Calu3 (cell line): ENCODE measurements around the gene GALNTL6. TPM values are rescaled to one million over a fixed set of nuclear protein-coding genes. Genes with fewer than 3 reads are reported as not detected.

Source experiments
- BruUV-seq: library from RNA; stranded (reverse); fragments of 400-500 nt; replicated peaks from 2 replicates; lab custom pipeline; 2021; lab: Mats Ljungman, UMichigan
- CTCF ChIA-PET: fragments of 300-600 bp; sonication (Branson Sonifier 250); formaldehyde crosslinking; loops from one replicate; lab custom pipeline; 2022; ENCODE audit warnings: antibody characterized with exemption; lab: Charles Lee
- DNase-seq: peaks from one replicate; pipeline ENCODE4 v3.0.0; 2022
- H3K27ac Mint-ChIP-seq: one replicate; pipeline ENCODE4 v1.8.0; 2022; ENCODE audit warnings: mixed read lengths; ENCODE audit not compliant: unreplicated experiment
- H3K27me3 Mint-ChIP-seq: one replicate; pipeline ENCODE4 v1.8.0; 2022; ENCODE audit warnings: mixed read lengths; ENCODE audit not compliant: unreplicated experiment
- H3K36me3 Mint-ChIP-seq: one replicate; pipeline ENCODE4 v1.8.0; 2022; ENCODE audit warnings: mild to moderate bottlenecking, moderate library complexity, mixed read lengths; ENCODE audit not compliant: insufficient read depth, unreplicated experiment
- H3K4me1 Mint-ChIP-seq: one replicate; pipeline ENCODE4 v1.8.0; 2022; ENCODE audit warnings: mild to moderate bottlenecking, low read depth, mixed read lengths; ENCODE audit not compliant: unreplicated experiment
- H3K4me3 Mint-ChIP-seq: one replicate; pipeline ENCODE4 v1.8.0; 2022; ENCODE audit warnings: mild to moderate bottlenecking, low read depth, moderate library complexity, mixed read lengths; ENCODE audit not compliant: unreplicated experiment
- H3K9me3 Mint-ChIP-seq: one replicate; pipeline ENCODE4 v1.8.0; 2022; ENCODE audit warnings: low read depth, mixed read lengths; ENCODE audit not compliant: unreplicated experiment
- CTCF ChIP-seq: fragments of 200-600 bp; IDR thresholded peaks from one replicate; pipeline ENCODE4 v1.8.0; 2022; ENCODE audit warnings: antibody characterized with exemption; ENCODE audit not compliant: unreplicated experiment
- intact Hi-C: fragments of 100-400 bp; cut with micrococcal nuclease; formaldehyde crosslinking; loops from one replicate; pipeline ENCODE4 v1.10.0; 2022; ENCODE audit not compliant: unreplicated experiment
- total RNA-seq: library from RNA; stranded (reverse); gene quantifications from 2 replicates; pipeline ENCODE4 v1.2.3, GENCODE V29; 2022

GALNTL6 gene
- total RNA-seq, 1 experiment from 2014 or later: not detected

DNA sequence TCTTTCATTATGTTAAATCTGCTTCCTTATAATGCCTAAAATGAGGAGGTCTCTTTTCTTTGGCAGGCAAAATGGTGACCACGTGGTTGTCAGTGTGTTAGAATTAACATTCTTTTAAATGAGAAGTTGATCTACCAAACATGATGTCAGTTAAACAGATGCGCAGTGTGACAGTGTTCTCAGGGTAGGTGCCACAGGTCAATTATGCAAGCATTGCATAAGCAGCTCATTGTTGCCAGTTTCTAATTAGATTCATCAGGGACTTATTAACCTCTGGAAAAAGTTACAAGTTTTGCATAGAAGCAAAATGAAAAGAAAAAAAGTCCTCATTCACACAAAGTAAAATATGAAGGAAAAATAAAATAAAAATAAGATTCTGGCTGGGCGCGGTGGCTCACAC lies 1031.4 kb downstream of the GALNTL6 start:
- BruUV-seq: no TSS peak
- CTCF ChIA-PET: no interaction called here
- Mint-ChIP-seq H3K27me3 (no peaks in the 10 kb centered on the region), H3K36me3 (no peaks in the 10 kb centered on the region), H3K27ac (no peak overlapping the region), H3K9me3 (no peaks in the 10 kb centered on the region), H3K4me3 (no peak overlapping the region), H3K4me1 (no peaks in the 10 kb centered on the region)
- no peak for TF ChIP-seq CTCF
- no peak for DNase-seq
- intact Hi-C loops: no loop called here

GRCh38 chr4:172845281-172845680 lies 1032.1 kb downstream of the GALNTL6 start:
- DNase-seq: no peak
- Mint-ChIP-seq H3K4me1 (no peaks in the 10 kb centered on the region), H3K9me3 (no peaks in the 10 kb centered on the region), H3K4me3 (no peak overlapping the region), H3K36me3 (no peaks in the 10 kb centered on the region), H3K27ac (no peak overlapping the region), H3K27me3 (no peaks in the 10 kb centered on the region)
- TF ChIP-seq CTCF: no peak
- CTCF ChIA-PET: no interaction called here
- intact Hi-C loops: no loop called here
- BruUV-seq: no TSS peak

- CTCF ChIA-PET: no interaction called here
- Mint-ChIP-seq H3K27ac (no peak overlapping the region), H3K4me3 (no peak overlapping the region), H3K9me3 (no peaks in the 10 kb centered on the region), H3K4me1 (no peaks in the 10 kb centered on the region), H3K27me3 (no peaks in the 10 kb centered on the region), H3K36me3 (no peaks in the 10 kb centered on the region)
- no TSS peak for BruUV-seq
- peak; percentile 5 for DNase-seq
- no peak for TF ChIP-seq CTCF
- intact Hi-C loops: no loop called here
These were observed 1037.6 kb downstream of the GALNTL6 start for GRCh38 chr4:172850838-172851237.

GRCh38 chr4:172851534-172851933 lies 1038.3 kb downstream of the GALNTL6 start:
- TF ChIP-seq CTCF: no peak
- Mint-ChIP-seq H3K4me1 (no peaks in the 10 kb centered on the region), H3K27me3 (no peaks in the 10 kb centered on the region), H3K9me3 (no peaks in the 10 kb centered on the region), H3K27ac (no peak overlapping the region), H3K4me3 (no peak overlapping the region), H3K36me3 (no peaks in the 10 kb centered on the region)
- CTCF ChIA-PET: interaction anchor here (0.5 kb wide), 1 partner anchor 223 kb away, joined by 3 read pairs; no protein-coding TSS in a partner anchor
- DNase-seq: no peak
- intact Hi-C loops: no loop called here
- BruUV-seq: no TSS peak
